GM18909 (cell line): ENCODE data around the gene SYT9.

Experiments
- ATAC-seq: cut with Tn5 transposase; IDR thresholded peaks from one replicate; pipeline ENCODE4 v1.9.1; 2021; ENCODE audit warnings: mild to moderate bottlenecking; ENCODE audit not compliant: unreplicated experiment, poor library complexity

SYT9 gene

GRCh38 chr11:7270233-7270865, 18.6 kb downstream of the SYT9 start:
- no peak for ATAC-seq

GRCh38 chr11:7272373-7272772, 20.7 kb downstream of the SYT9 start:
- no peak for ATAC-seq

GRCh38 chr11:7275133-7275532, 23.4 kb downstream of the SYT9 start:
- no peak for ATAC-seq

GRCh38 chr11:7278314-7278917, 26.7 kb downstream of the SYT9 start:
- ATAC-seq = peak; percentile 59

- ATAC-seq = no peak
These were observed 28.0 kb downstream of the SYT9 start for GRCh38 chr11:7279676-7280075.

- ATAC-seq = no peak
These were observed 29.4 kb downstream of the SYT9 start for GRCh38 chr11:7281079-7281478.

- no peak for ATAC-seq
These were observed 30.1 kb downstream of the SYT9 start for GRCh38 chr11:7281809-7282208.

GRCh38 chr11:7286178-7286577, 34.5 kb downstream of the SYT9 start:
- no peak for ATAC-seq

- ATAC-seq = no peak
These were observed 39.6 kb downstream of the SYT9 start for GRCh38 chr11:7291100-7291829.

GRCh38 chr11:7292922-7293321, 41.2 kb downstream of the SYT9 start:
- no peak for ATAC-seq

GRCh38 chr11:7299393-7299792, 47.7 kb downstream of the SYT9 start:
- ATAC-seq = no peak

- ATAC-seq = no peak
These were observed 48.6 kb downstream of the SYT9 start for GRCh38 chr11:7300281-7300680.

- no peak for ATAC-seq
These were observed 51.4 kb downstream of the SYT9 start for GRCh38 chr11:7303146-7303545.

GRCh38 chr11:7306900-7307299, 55.2 kb downstream of the SYT9 start:
- no peak for ATAC-seq

GRCh38 chr11:7307836-7308235, 56.1 kb downstream of the SYT9 start:
- ATAC-seq = no peak

GRCh38 chr11:7311903-7312302, 60.2 kb downstream of the SYT9 start:
- ATAC-seq = no peak

- ATAC-seq = no peak
These were observed 63.3 kb downstream of the SYT9 start for GRCh38 chr11:7314811-7315604.

GRCh38 chr11:7319501-7319900, 67.8 kb downstream of the SYT9 start:
- ATAC-seq = no peak

GRCh38 chr11:7320306-7320705, 68.6 kb downstream of the SYT9 start:
- ATAC-seq = no peak

- ATAC-seq = no peak
These were observed 70.1 kb downstream of the SYT9 start for GRCh38 chr11:7321473-7322450.
